ENCODE measurements around the gene AUTS2. TPM values are rescaled to one million over a fixed set of nuclear protein-coding genes. Genes with fewer than 3 reads are reported as not detected.

The AUTS2 gene
- polyA plus RNA-seq, 1 donor from 2014 or later: 97.3 TPM

DNA sequence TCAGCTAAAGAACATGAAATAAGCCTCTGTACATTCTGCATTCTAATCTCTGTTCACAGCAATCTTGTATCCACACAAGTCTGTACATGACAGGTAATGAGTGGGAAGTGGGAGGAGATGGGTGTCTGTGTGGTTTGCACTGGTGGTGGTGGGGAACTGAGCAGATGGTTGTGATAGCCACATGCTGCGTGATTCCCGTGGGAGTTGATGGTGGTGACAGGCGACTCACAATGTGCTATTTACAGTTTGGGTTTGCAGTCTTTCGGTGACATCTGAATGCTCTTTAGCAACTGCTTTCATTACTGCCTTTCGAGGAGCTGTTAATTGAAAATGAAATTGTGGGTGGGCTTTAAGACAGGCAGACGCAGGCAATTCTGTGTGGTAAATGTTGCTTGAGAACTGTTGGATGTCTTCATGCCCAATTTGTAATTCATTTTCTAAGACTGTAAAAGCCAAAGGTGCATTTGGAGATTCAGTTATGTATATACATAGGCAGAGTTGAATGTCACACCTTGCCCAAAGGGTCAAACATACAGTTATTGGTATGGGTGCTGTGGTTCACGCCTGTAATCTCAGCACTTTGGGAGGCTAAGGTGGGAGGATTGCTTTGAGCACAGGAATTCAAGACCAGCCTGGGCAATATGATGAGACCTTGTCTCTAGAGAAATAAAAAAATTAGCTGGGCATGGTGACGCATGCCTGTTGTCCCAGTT, 308.2 kb downstream of the AUTS2 start:
- Histone ChIP-seq H3K9me2 (ENCODE audit: insufficient read depth, low read length) (no peaks in the 10 kb centered on the region), H3K27ac (ENCODE audit: low read length) (no peak overlapping the region), H3K36me3 (ENCODE audit: insufficient read depth, low read length) (no peaks in the 10 kb centered on the region), H2AFZ (ENCODE audit: low read depth, low read length) (no peak overlapping the region), H4K20me1 (ENCODE audit: insufficient read depth) (peaks cover 7% of the 10 kb centered on the region), H3K9ac (ENCODE audit: low read length) (no peak overlapping the region), H3K4me3 (ENCODE audit: low read length) (peak overlapping the region; percentile 27), H3F3A (ENCODE audit: insufficient read depth, low read length, poor library complexity, severe bottlenecking) (no peaks in the 10 kb centered on the region), H3K27me3 (ENCODE audit: insufficient read depth, low read depth, low read length) (no peaks in the 10 kb centered on the region), H3K4me2 (ENCODE audit: low read length) (no peak overlapping the region), H3K9me3 (ENCODE audit: low read length) (no peaks in the 10 kb centered on the region), H3K79me2 (replicated peaks; ENCODE audit: insufficient read depth, low read length) (peaks cover 41% of the 10 kb centered on the region)
- TF ChIP-seq EP300 (conservative IDR thresholded peaks at IDR 0.05; ENCODE audit: poor library complexity, severe bottlenecking): no peak
- peak; percentile 25 for TF ChIP-seq POLR2AphosphoS5 (IDR thresholded peaks at IDR 0.05)

DNA sequence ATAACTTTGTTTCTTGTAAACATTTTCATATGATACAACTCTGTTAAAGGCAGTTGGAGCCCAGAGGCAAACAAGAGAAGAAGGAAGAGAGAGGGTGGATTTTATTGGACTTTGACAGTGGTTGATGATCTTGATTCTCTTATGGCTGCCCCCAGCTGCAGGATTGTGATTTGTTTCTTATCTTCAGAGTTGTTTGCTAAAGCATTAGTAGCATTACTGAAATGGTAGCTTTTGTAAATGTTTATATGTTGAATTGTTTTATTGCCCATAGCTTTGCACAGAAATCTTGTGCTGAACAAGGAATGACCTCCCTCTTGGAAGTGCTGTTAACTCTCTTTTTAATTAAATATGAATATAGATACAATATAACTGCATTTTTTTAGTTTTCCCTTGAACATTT, 309.4 kb downstream of the AUTS2 start:
- H3K36me3 ChIP-seq (ENCODE audit: insufficient read depth, low read length): no peaks in the 10 kb centered on the region
- H3K79me2 ChIP-seq (replicated peaks; ENCODE audit: insufficient read depth, low read length): peaks cover 48% of the 10 kb centered on the region
- no peak overlapping the region for H2AFZ ChIP-seq (ENCODE audit: low read depth, low read length)
- no peak overlapping the region for H3K4me3 ChIP-seq (ENCODE audit: low read length)
- TF ChIP-seq RAD21 (conservative IDR thresholded peaks at IDR 0.05): no peak
- TF ChIP-seq MXI1 (conservative IDR thresholded peaks at IDR 0.05; ENCODE audit: poor library complexity, severe bottlenecking): no peak
- no peak for TF ChIP-seq EP300 (conservative IDR thresholded peaks at IDR 0.05; ENCODE audit: poor library complexity, severe bottlenecking)
- TF ChIP-seq SMC3 (conservative IDR thresholded peaks at IDR 0.05; ENCODE audit: poor library complexity): no peak
- TF ChIP-seq TAF1 (IDR thresholded peaks at IDR 0.05; ENCODE audit: low read depth): no peak
- TF ChIP-seq, protein P1, sequence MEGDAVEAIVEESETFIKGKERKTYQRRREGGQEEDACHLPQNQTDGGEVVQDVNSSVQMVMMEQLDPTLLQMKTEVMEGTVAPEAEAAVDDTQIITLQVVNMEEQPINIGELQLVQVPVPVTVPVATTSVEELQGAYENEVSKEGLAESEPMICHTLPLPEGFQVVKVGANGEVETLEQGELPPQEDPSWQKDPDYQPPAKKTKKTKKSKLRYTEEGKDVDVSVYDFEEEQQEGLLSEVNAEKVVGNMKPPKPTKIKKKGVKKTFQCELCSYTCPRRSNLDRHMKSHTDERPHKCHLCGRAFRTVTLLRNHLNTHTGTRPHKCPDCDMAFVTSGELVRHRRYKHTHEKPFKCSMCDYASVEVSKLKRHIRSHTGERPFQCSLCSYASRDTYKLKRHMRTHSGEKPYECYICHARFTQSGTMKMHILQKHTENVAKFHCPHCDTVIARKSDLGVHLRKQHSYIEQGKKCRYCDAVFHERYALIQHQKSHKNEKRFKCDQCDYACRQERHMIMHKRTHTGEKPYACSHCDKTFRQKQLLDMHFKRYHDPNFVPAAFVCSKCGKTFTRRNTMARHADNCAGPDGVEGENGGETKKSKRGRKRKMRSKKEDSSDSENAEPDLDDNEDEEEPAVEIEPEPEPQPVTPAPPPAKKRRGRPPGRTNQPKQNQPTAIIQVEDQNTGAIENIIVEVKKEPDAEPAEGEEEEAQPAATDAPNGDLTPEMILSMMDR (IDR thresholded peaks at IDR 0.05; ENCODE audit: poor library complexity, severe bottlenecking): no peak
- no peak for TF ChIP-seq EZH2 (IDR thresholded peaks at IDR 0.05; ENCODE audit: borderline replicate concordance, insufficient read depth, low read length, poor library complexity, severe bottlenecking)
- no peak for TF ChIP-seq REST (IDR thresholded peaks at IDR 0.05; ENCODE audit: borderline replicate concordance)
- TF ChIP-seq POLR2AphosphoS5 (IDR thresholded peaks at IDR 0.05): no peak
- H4K20me1 ChIP-seq (ENCODE audit: insufficient read depth): peaks cover 7% of the 10 kb centered on the region
- H3K9me3 ChIP-seq (ENCODE audit: low read length): no peaks in the 10 kb centered on the region
- H3F3A ChIP-seq (ENCODE audit: insufficient read depth, low read length, poor library complexity, severe bottlenecking): no peaks in the 10 kb centered on the region
- no peak overlapping the region for H3K27ac ChIP-seq (ENCODE audit: low read length)
- H3K27me3 ChIP-seq (ENCODE audit: insufficient read depth, low read depth, low read length): no peaks in the 10 kb centered on the region
- H3K4me2 ChIP-seq (ENCODE audit: low read length): no peak overlapping the region
- H3K9ac ChIP-seq (ENCODE audit: low read length): no peak overlapping the region
- H3K9me2 ChIP-seq (ENCODE audit: insufficient read depth, low read length): no peaks in the 10 kb centered on the region
